GM18867 (cell line): Measurements from ENCODE around the gene GTF2H3.
A peak's percentile ranks its signal among the peaks of the same experiment; 100 is the strongest.
"Not testable (repeated sequence)": the region's sequence is repeated elsewhere in the genome, so short reads cannot be mapped to it uniquely, and the experiment has no call there.

ENCODE experiments used
- ATAC-seq: cut with Tn5 transposase; IDR thresholded peaks from one replicate; pipeline ENCODE4 v1.9.1; 2021; ENCODE audit warnings: mild to moderate bottlenecking, moderate library complexity; ENCODE audit not compliant: unreplicated experiment

GTF2H3 gene

DNA sequence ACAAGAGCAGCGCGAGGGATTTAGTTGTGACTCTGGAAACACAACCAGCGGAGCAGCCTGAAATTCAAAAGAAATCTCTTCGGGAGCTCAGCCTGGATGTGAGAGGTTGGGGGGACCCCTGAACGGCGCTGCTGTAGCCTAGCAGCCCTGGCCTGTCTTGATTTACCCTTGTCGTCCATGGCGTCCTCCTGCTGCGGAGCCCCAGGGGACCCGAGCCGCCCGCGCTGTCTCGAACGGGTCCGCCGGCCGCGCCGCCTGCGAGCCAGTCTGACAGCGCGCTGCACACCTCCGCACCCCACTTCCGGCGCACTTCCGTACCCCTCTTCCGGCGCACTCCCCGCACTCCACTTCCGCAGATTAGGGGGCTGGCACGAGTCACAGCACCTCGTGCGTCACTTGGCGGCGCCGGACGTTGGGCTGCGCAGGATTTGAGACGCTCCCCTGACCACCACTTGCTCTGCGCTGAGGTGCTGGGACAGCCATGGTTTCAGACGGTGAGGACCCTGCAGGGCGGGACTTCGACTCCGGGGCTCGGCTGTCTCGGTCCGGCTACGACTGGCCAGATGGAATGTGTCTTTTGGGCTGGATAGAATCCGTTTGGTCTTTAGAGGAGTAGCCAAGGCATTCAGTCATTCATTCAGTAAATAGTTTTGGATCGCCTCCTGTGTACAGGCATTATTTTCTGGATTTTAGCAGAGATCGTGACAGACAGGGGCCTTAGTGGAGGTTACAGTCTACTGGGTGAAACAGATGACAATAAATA lies at the start of gene GTF2H3, which contains the start of gene EIF2B1:
TSS of gene GTF2H3 (plus strand) at position 451 of the 763 bp plus-strand sequence. CDS start at position 482, 31 bp downstream.
TSS of gene EIF2B1 (minus strand) at position 308 of the 763 bp plus-strand sequence. CDS start at position 179, 129 bp downstream.
- ATAC-seq: peak; percentile 93

DNA sequence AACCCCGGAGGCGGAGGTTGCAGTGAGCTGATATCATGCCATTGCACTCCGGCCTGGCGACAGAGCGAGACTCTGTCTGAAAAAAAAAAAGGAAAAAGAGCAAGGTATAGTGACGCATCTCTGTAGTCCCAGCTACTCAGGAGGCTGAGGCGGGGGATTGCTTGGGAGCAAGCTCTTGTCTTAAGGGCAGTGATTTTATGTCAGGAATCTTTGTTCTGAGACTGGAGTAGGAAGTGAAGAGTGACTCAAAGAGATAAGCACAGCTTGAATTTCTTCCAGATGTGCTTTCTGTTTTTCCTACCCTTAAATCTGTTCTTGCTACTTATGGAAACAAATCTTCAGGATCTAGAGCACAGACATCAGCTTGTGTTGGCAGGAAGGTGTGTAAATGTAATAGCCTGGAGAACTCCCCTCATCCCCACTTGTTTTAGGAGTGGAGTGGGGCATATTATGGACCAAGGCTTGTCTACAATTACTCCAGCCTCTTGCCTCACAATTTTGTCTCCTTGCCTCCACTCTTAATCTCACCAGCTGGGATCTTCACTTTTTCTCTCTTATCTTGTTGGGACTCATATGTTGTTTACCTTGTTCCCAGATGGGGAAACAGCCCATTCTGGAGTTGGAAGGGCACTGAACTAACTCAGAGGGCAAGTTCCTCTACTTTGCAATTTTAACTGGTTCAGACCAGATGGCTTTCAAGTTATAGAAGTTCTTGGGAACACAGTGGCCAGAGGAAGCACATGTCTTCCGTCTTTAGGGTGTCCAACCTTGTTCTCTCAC lies 41.7 kb upstream of the GTF2H3 start:
- ATAC-seq: no peak

DNA sequence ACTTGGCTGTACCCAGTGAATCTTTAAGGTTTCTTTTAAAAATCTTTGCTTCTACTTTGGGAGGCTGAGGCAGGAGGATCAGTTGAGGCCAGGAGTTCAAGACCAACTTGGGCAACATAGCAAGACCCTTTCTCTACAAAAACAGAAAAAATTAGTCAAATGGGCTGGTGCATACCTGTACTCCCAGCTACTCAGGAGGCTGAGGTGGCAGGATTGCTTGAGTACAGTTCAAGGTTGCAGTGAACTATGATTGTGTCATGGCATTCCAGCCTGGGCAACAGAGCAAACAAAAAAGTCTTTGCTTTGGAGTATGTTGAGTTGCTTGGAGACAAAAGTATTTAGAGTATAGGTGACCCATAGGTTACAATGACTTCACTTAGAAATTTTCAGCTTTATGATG lies 37.9 kb upstream of the GTF2H3 start:
- no peak for ATAC-seq

DNA sequence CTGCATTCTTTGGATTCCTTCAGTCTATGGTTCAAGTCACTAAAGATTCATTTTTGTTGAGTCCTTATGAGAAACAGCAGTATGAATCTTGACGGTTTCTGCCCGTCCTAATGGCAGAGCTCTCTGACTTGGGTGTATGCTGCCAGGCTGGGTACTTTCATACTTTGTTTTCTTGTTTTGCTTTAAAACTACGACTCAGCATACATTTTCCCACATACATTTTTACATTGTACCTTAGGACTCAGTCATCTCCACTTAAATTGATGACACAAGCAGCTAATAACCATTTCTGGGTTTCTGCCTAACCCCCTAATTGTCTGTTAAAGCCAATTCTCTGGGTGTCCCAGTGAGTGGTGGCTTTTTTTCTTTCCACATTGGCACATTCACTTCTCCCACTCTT lies 36.5 kb upstream of the GTF2H3 start:
- no peak for ATAC-seq

DNA sequence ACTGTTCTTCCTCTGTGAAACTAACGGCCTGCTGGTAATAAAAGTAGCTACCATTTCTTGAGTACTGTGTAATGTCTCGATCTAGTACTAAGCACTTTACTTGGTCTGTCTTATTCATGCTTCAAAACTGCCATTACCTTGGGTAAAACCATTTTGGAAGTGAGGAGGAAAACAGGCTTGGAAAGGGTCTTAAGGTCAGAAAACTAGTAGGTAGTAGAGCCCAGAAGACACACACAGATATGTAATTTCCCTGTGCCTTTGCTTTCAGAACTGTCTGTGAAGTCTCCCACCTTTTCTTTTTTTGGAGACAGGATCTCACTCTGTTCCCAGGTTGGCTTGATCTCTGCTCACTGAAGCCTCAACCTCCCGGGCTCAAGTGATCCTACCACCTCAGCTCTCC lies 35.1 kb upstream of the GTF2H3 start:
- ATAC-seq: no peak

DNA sequence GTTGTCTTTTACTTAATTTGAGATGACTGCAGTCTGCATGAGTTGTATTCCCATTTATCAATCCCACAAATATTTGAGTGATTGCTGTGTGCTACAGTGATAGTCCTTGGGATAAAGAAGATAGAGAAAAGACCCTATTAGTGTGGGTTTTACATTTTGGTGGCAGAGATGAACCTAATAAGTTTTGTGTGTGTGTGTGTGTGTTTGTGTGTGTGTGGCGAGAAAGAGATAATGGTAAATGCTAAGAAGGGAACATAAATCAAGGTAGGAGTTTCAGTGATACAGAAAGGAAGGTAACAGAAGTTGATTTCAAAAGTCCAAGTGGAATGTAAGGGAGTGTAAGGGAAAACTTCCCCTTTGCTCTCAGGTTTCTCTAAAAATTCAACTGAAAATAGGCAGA lies 34.3 kb upstream of the GTF2H3 start:
- no peak for ATAC-seq

DNA sequence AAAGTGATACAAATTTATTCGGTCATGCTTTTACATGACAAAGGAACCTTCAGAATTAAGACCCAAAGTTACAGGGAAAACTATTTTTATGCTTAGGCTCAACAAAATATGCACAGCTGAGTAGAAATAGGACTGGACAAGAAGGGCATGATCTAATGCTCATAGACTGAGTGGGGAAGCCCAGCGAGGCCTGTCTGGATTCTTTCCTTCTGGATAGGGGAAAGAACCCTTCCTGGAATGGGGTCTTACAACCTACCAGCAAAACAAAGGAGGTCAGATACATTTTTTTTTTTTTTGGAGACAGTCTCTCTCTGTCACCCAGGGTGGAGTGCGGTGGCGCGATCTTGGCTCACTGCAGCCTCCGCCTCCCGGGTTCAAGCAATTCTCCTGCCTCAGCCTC lies 33.9 kb upstream of the GTF2H3 start:
- no peak for ATAC-seq

DNA sequence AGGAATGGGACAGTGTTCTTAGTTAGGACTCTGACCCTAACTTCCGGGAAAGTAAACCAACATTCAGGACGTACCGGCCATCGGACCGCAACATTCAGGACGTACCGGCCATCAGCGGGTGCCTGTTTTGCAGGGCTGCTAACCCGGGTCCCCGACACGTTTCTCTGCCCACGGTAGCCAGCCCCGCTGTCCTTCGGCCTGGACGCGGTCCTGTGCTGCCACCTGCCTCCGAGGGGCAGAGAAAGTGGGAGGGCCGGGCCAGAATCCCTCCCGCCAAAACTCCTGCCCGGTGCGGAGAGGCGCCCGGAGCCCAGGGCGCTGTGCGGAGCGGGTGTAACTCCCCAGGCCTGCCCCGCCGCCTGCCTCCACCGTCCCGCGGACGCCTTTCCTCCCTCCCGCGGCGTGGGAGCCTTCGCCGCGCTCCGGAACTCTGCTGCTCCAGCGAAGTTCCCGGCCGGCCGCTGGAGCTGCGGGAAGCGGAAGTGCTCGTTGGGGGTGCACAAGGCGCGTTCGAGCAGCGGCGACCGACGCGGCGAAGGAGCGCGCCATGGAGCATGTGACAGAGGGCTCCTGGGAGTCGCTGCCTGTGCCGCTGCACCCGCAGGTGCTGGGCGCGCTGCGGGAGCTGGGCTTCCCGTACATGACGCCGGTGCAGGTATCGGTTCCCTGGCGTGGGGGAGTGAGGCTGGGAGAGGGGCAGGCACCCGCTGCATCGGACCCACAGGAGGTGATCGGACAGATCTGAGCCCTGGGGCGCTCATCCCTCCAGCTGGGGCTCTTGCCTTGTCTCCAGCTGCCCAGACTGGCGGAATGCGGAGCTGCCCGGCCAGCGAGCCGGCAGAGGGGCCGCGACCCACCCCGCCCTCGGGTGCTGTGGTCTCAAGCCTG lies 31.8 kb upstream of the GTF2H3 start, which contains the start of gene DDX55:
TSS of gene DDX55 (plus strand) at position 498 of the 888 bp plus-strand sequence. CDS start at position 548, 50 bp downstream.
- peak; percentile 81 for ATAC-seq

DNA sequence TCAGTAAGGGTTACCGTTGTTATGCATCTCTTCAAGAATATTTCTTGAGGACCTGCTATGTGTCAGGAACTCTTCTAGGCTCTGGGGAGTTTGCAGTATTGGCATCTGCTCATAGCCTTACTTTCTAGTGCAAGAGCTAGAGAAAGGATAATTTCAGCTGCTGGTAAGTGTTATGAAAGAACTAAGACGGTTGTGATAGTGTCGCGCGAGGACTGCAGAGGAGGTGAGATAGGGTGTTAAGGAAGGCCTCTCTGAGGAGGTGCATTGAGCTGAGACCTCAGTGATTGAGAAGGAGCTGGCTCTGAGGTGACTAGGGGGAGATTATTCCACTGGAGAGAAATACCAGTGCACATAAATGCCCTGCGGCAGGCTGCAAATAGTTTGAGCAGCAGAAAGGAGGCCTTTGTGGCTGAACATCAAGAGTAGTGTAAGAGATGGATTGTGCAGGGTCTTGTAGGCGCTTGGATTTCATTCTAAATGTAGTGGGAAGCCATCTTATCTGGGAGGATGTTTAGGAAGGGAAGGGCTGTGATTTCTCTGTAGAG lies 30.9 kb upstream of the GTF2H3 start:
- ATAC-seq: no peak

DNA sequence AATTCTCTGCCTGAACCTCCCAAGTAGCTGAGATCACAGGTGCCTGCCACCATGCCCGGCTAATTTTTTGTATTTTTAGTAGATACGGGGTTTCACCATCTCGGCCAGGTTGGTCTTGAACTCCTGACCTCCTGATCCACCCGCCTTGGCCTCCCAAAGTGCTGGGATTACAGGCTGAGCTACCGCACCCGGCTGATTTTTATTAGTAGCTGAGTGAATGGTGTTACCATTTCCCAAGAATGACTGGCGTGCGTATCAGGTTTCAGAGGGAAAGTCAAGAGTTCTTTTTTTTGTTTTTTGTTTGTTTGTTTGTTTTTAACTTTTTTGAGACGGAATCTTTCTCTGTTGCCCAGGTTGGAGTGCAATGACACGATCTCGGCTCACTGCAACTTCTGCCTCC lies 30.1 kb upstream of the GTF2H3 start:
- ATAC-seq: not testable (repeated sequence)

DNA sequence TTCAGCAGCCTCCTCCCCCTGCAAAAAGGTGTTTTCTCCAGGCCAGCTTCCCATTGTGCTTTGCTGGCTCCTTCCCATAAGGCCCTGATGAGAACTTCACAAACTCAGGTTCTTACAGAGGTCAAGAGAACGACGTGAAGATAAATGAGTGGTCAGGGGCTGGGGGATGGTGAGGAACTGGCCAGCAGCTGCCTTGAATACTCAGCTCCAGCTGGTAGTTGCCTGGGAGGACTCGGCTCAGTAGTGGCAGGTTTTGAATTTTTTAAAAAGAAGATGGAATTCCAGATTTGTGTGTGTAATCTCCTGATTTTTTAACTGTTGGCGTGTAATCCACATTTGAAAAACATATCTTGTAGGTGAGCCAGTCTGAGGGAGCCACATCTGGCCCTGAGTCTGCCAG lies 25.9 kb upstream of the GTF2H3 start:
- ATAC-seq: no peak

DNA sequence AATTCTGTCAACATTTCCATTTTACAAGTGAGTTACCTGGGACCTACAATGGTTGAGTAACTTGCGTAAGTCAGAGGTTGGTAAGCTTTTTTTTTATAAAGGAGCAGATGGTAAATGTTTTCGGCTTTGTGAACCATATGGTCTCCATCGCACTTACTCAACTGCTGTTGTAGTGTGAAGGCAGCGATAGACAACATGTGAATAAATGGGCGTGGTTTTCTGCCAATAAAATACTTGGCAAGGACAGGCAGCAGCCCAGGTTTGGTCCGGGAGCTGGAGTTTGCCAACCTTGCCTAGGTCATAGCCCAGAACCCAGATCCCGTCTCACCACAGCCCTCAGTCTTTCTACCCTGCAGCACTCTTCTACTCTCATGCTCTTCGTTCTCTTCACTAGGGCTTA lies 25.4 kb upstream of the GTF2H3 start:
- ATAC-seq: no peak

DNA sequence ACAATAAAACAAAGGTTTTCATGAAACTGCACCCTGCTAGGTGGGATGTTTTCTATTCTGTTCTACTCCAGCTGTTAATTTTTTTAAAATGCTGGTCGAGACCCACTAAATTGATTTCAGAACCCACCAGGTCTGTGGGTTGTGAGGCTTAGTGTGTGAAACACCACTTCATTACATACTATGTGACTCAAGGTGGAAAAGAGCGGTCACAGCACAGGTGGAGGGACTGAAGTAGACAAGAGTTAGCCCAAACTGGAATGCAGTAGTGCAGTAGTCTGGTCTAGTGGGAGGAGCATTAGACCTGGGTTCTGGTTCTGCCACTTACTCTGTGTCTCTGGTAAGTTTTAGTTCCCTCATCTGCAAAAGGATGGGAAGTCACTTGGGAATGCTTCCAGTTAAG lies 19.5 kb upstream of the GTF2H3 start:
- no peak for ATAC-seq

DNA sequence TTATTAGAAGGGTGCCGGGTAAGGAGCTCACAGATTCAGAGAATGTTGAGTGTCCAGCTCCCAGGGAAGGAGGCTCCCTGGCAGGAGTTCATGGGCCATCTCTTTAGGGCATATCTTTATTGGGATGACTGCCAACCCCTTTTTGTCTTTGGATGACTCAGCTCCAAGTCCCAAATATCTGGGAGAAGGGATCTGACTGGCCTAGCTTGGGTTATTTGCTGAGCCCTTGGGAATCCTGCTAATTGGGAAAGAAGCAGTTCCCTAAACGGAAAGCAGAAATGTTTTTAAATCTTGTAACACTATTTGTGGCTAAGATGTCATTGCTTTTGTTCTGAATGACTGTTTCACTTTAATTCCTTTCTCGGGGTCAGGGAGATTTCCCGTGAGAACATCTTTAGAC lies 19.1 kb upstream of the GTF2H3 start:
- no peak for ATAC-seq

DNA sequence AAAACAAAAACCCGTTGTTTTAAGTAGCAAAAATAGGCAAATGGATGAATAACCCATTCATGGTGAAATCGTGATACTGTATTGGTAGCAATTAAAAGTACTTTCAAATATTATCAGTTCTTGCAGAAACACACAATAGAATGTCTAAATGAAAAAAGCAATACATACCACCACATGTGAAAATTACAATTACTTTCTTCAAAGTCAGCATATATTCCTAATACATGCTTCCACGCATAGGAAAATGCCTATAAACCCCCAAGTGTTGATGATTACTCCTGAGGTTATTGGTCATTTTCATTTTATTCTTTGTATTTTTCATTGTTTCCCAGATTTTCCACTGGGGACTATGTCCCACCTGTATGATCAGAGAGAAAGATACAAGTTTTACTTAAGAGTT lies 16.5 kb upstream of the GTF2H3 start:
- ATAC-seq: no peak

DNA sequence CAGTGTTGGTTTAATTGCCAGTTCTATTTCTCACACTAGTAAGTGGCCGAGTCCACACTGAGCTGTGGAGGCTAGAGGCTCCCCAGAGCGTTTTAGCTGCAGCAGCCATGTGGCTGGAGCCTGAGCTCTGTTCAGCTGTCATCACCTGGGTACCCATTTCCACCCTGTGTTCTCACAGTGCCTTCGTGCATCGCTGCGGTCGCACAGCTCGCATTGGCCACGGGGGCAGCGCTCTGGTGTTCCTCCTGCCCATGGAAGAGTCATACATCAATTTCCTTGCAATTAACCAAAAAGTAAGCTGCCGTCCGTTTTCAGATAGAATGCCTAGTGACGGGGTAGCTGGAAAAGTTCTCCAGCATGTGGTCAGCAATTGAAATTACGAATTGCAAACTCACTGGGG lies 16.0 kb upstream of the GTF2H3 start:
- no peak for ATAC-seq

DNA sequence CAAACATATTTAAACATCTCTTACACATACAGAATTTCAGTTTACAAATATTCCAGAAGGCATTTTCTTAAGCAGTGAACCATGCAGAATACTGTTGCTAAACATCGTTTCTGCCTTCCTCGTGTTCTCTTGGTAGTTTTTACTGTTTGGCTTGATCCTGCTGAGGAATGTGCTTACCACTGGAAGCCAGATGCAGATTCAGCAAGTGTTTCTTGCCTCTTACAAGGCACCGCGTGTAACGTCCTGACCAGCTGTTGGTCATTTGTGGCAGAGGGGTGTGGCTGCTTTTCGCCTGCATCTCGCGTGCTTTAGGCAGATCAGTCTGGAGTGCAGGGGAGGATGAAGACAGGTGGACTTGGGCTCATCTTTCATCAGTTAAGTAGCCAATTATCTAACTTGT lies 12.5 kb upstream of the GTF2H3 start:
- ATAC-seq: no peak

DNA sequence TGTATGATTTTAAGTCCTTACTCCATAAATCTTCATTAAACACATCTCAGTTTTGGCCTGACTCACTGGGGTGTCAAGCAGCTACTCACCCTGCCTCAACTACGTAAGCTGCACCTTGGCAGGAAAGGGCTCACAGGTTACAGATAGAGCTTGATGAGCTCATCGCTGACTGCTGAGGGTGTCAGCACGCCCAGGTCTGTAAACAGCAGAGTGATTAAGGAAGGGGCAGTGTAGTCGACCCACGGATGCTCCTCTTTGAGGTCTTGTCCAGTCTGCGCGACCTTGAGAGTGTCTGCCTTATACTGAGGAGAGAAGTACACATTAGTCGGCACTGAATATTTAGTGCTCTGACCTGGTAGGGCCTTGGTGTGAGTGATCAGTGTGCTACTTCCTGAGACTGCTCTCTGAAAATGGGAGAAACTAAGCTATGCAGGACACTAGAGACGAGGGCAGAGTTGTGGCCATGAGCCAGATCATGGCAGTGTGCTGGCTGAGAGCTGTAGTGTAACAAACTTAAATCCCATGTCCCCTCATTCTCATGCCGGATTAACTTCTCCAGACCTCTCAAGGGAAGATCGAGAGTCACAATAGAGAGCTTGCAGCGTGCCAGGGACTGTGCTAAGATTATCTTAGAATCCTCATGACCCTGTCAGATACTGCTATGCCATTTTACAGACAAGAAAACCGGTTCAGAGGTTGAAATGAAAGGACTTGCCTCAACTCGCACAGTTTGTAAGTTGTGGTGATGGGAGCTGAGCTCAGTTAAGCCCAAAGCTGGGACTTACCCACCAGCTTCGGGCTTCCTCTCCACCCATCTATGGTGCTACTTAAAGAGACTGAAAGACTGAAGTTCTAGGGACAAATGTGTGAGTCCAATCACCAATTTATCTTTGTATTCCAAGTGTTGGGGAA lies 11.8 kb upstream of the GTF2H3 start:
- no peak for ATAC-seq

DNA sequence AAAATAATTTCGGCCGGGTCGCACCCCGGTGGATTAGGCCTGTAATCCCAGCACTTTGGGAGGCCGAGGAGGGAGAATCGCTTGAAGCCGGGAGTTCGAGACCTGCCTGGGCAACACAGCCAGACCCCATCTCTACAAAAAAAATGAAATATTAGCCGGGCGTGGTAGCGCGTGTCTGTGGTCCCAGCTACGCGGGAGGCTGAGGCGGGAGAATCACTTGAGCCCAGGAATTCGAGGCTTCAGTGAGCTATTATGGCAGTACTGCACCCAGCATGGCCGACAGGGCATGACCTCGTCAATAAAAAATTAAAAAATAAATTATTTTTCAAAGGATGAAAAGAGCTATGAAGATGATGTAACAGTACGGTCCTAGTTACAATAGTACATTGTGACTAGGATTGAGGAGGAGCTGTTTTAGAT lies 523 bp downstream of the GTF2H3 start:
- ATAC-seq: no peak

DNA sequence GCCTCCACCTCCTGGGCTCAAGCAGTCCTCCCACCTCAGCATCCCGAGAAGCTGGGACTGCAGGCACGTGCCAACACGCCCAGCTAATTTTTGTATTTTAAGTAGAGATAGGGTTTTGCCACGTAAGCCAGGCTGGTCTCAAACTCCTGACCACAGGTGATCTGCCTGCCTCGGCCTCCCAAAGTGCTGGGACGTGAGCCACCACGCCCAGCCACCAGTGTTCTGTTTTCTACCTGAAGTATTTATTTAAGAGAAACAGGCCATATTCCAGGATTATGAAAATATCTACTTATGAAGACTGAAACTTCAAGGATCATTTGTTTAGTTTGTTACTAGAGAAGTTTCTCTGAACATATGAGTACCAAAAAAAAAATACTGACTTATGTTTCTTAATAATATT lies 10.3 kb downstream of the GTF2H3 start:
- ATAC-seq: no peak
